HG03565 (cell line): ENCODE results near the gene SMYD3.

Source experiments
- ATAC-seq: cut with Tn5 transposase; IDR thresholded peaks from one replicate; pipeline ENCODE4 v1.9.1; 2021; ENCODE audit warnings: mild to moderate bottlenecking, moderate library complexity; ENCODE audit not compliant: unreplicated experiment

SMYD3 gene

DNA sequence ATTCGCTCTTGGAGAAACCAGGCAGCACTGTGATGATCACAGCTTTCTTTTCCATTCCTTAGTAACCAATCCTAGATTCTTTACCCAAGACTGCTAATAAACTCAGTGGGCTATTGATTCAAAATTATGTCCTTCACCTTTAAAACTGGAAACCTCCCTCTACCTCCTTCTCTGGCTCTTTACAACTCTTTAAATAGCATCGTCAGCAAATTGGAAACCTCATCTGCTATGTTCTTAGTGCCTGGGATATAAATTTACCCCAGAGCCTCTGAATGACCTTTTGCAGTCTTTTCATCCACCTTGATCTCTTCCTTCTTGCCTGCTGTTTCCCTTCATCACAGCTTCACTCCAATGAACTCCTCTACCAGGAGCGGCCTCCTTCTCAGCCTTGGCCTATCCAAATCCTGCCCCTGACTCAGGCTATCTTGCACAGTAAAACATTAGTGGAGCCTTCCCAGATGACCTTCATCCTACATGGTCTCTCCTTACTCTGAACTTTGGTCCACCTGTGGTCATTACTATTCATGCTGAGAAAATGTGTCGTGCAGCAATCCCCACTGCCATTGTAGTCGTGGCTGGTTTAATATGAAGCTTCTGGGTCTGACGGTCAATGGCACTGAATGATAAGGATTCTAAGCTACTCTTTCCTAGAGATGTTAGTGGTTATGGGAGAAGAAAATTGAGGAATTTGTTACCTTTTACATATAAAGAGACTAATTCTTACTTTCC is 644.1 kb downstream of the SMYD3 start:
- ATAC-seq = no peak

GRCh38 chr1:245860657-245861544 is 646.2 kb downstream of the SMYD3 start:
- ATAC-seq = no peak

DNA sequence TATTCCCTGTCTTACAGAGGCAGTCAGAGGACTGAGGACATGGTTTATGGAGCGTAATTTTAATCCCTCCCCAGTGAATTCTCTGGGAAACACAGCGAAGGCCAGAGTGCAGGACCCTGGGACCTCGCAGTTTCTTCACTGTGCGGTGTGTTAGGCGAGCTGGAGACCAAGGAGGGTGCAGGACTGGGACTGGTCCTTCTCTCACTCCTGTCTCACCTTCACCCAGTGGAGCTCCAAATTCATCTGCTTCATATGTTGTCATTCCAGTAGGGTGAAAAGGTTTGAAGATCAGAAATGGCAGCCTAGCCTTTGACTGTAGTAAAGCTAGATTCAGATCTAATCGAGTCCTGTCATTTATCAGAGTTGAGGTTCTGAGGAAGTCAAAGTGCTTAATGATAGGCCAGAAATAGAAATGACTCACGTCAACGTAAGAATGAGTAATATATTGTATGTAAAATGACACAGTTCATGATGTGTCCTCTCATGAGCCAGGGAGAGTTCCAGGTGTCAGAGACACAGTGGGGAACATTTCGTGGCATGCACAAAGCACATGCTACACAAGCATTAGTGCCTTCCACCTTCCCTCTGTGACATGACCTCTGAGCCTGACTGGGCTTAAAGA is 647.5 kb downstream of the SMYD3 start:
- no peak for ATAC-seq

GRCh38 chr1:245858722-245859492 is 648.2 kb downstream of the SMYD3 start:
- ATAC-seq = no peak

DNA sequence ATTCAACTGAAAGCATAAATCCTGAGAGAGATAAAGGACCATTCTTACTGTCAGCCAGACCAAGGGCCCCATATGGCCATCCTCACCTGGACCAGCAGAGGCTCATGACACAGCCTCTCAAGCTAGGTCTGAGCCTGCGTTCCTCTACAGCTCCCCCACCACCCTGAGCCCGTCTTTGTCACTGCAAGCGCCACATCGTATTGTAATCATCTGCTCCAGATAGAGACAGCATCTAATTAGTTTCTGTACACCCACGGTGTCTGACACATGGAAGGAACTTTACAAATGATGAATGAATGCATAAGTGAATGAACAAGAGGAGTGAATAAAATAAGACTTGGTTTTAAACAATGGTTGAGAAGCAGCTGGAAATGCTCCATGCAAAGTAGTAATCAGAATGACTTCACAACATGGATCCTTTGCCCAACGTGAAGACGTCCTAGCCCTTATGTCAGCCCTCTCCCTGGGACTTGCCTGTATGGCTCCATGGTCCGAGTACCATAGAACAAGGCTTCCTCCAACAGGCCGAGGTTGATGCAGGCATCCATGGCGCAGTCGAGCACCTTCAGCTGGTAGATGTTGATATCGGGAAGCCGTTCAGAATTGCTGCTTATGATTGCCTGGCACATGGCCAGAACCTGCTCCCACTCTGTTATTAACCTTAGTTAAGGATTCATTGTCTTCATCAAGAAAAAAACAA is 648.9 kb downstream of the SMYD3 start:
- no peak for ATAC-seq

- no peak for ATAC-seq
Observed at GRCh38 chr1:245856944-245857531, 650.0 kb downstream of the SMYD3 start.

- ATAC-seq = no peak
Observed at GRCh38 chr1:245855846-245856730, 651.0 kb downstream of the SMYD3 start.

GRCh38 chr1:245853291-245853690 is 653.8 kb downstream of the SMYD3 start:
- ATAC-seq = no peak

GRCh38 chr1:245843101-245843500 is 664.0 kb downstream of the SMYD3 start:
- ATAC-seq = no peak

DNA sequence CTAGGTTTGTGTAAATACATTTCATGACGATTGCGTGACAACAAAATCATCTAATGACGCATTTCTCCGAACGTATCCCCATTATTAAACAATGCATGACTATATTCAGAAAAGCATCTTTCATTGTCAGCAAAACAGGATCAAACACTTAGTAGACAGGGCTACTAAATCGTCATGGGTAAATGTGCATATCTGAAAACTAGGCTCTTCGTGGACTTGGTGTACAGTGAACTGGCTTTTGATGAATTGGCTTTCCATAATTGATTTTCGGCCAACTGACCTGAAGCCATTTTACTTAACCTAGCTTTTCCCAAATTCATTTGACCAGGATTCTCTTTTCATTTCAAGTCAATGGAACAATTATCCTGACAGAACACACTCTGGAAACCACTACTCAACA is 665.0 kb downstream of the SMYD3 start:
- ATAC-seq = no peak

GRCh38 chr1:245840971-245841370 is 666.1 kb downstream of the SMYD3 start:
- ATAC-seq = no peak

GRCh38 chr1:245837718-245838117 is 669.4 kb downstream of the SMYD3 start:
- ATAC-seq = no peak

- ATAC-seq = no peak
Observed at GRCh38 chr1:245835386-245835785, 671.7 kb downstream of the SMYD3 start.

DNA sequence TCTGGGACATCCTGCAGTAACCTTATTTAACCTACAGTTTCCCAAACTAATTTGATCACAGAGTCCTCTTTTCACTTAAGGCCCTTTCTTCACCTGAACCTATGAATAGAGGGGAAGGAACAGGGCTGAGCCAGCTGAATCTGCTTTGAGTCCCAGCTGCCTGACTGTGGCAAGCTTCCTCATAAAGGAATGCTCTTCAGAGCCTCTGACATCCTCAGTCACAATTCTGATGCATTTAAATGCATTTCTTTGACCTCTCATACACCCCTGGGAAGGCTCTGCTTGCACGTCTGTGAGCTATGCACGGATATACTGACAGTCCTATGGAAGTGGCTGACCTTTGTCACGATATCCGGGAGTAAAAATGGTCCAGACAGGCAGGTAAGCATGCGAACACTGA is 673.1 kb downstream of the SMYD3 start:
- no peak for ATAC-seq

DNA sequence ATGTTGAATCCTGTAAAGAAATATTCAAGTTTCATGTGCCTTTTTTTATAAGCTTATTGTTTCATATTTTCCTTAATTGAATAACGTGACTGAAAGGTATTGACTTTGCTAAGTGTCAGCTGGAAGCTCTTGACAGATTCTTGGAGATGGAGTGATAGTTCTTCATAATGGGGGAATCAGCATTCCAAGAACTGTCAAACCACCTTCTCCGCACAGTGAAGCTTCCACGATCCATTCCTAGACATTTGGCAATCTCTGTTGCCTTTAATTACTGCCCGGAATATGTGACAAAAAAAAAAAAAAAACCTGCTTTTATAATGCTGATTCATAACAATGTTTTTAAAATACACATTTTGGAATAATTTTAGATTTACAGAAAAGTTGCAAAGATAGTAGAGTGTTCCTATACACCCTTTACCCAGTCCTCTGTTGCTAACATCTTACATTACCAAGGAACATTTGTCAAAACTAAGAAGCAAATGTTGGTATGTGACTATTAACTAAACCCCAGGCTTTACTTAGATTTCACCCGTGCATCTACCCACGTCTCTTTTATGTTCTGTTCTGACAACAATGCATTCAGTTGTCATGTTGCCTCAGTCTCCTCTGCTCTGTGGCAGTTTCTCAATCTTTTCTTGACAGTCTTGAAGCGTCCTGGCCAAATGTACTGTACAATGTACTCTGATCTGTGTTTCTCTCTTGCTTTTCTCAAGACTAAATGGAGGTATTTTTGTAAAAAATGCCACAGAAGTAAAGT is 674.1 kb downstream of the SMYD3 start:
- ATAC-seq = no peak

- no peak for ATAC-seq
Observed at GRCh38 chr1:245831518-245831917, 675.6 kb downstream of the SMYD3 start.

DNA sequence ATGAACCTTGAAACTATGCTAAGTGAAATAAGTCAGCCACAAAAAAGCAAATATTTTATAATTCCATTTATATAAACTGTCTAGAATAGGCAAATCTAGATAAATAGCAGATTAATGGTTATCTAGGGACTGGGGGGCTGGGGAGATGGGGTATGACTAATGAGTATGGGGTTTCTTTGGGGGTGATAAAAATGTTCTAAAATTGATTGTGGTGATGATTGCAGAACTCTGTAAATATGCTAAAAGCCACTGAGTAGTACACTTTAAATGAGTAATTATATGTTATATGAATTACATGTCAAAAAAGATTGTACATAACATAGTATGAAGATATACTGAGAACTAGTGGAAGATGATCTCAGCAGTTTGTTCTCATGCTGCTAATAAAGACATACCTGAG is 677.3 kb downstream of the SMYD3 start:
- no peak for ATAC-seq

GRCh38 chr1:245829194-245829593 is 677.9 kb downstream of the SMYD3 start:
- no peak for ATAC-seq
